HFF-Myc (cell line): ENCODE results near the gene RABGEF1.

Source experiments
- DNase-seq: peaks from one replicate; pipeline ENCODE4 v3.0.0-alpha.2; 2011; ENCODE audit warnings: low read depth; ENCODE audit errors: extremely low read depth
- H3K4me3 ChIP-seq: replicated peaks from 2 replicates; pipeline ENCODE4 v1.5.1; 2011; ENCODE audit warnings: low read depth, mild to moderate bottlenecking, control low read depth, low read length
- TF ChIP-seq, protein P1 (sequence below): IDR thresholded peaks from 2 replicates; pipeline ENCODE4 v1.5.1; 2012; ENCODE audit warnings: mild to moderate bottlenecking, low read depth, low read length, control low read depth; ENCODE audit errors: missing control alignments

Gene RABGEF1

DNA sequence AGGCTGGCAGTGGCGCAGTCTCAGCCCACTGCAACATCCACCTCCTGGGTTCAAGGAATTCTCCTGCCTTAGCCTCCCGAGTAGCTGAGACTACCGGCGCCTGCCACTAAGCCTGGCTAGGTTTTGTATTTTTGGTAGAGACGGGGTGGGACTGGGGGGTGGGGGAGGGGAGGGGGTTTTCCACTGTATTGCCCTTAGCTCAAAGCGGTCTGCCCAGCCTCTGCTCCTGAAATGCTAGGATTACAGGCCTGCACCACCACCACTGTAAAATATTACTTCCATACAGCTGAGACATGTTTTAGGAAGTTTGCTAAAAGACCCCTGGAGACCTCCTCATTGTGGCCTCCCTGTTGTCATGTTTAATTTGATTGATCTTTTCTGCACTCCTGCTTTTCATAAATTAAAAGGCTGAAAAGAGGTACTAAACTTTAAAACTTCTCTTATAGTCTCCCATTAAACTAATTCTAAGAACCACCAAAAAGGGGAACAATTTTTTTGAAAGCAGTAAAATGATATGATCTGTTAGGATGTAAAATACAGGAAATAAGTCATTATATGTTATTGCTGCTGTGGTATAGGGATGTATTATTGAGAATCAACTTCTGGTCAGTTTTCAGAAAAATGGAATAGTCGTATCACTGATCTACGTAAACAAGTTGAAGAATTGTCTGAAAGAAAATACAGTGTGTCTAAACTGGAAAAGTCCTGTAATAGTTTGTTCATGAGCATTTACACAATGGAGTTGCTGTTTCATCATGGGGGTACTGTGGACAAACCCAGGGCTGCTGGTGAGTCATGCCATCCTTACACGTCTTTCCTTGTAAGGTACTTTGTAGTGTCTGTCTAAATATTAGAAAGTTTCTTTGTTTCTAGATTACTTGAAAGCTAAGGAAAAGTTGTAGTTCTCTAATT lies 107.6 kb downstream of the RABGEF1 start:
- no peak overlapping the region for H3K4me3 ChIP-seq
- DNase-seq: no peak
- TF ChIP-seq, protein P1, sequence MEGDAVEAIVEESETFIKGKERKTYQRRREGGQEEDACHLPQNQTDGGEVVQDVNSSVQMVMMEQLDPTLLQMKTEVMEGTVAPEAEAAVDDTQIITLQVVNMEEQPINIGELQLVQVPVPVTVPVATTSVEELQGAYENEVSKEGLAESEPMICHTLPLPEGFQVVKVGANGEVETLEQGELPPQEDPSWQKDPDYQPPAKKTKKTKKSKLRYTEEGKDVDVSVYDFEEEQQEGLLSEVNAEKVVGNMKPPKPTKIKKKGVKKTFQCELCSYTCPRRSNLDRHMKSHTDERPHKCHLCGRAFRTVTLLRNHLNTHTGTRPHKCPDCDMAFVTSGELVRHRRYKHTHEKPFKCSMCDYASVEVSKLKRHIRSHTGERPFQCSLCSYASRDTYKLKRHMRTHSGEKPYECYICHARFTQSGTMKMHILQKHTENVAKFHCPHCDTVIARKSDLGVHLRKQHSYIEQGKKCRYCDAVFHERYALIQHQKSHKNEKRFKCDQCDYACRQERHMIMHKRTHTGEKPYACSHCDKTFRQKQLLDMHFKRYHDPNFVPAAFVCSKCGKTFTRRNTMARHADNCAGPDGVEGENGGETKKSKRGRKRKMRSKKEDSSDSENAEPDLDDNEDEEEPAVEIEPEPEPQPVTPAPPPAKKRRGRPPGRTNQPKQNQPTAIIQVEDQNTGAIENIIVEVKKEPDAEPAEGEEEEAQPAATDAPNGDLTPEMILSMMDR: no peak

DNA sequence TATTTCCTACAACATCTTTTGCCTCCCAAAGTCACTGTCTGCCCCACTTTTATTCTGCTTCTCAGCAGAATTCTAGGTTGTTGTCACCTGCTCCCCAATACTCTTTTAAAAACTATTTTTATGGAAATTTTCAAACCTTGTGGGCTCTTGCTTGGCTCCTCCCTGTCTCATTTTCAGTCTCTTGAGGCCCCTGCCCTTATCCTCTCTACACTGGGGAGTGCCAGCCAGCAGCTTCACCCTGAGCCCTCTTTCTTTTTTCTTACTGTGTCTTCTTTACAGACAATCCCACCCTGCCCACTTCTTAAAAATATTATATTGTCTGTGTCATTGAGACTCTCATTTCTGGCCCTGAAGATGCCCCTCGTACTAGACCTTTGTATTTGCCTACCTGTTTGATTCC lies 118.8 kb downstream of the RABGEF1 start:
- H3K4me3 ChIP-seq: no peak overlapping the region
- TF ChIP-seq, protein P1: no peak
- DNase-seq: no peak

DNA sequence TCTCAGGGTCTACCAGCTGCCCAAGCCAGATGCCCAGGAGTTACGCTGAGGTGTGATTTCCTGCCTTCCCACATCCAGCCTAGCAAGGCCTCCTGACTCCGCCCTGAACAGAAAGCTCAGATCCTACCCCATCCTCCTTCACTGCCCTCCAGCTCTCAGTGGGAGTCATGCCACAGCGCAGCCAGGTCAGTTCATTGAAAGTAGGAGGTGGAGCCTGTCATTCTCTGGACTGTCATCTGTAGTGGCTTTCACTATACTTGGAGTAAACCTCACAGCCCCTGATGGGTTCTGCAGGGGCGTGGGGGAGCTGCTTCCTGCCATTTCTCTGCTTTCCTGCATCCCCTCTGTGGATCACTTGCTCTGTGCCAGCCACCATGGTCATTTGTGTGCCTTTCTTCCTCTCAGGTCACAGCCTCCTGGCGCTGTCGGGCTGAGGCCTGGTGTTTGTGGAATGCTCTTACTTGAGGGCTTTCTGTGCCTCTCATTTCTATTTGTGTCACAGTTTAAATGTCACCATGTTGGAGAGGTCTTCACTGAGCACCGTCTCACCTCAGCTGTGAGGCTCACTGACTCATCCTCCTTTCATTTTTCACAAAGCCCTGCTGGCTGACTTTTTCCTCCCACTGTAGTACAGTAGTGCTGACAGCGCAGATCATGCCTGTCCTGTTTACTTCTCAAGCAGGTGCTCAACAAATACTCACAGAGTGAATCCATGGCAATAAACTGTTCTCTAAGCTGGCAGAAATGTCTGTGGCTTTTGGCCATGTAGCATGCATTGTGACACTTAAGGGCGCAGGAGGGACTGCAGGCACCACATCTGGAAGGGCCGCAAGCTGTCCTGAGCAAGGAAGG lies 119.5 kb downstream of the RABGEF1 start:
- TF ChIP-seq, protein P1: no peak
- no peak overlapping the region for H3K4me3 ChIP-seq
- DNase-seq: no peak

DNA sequence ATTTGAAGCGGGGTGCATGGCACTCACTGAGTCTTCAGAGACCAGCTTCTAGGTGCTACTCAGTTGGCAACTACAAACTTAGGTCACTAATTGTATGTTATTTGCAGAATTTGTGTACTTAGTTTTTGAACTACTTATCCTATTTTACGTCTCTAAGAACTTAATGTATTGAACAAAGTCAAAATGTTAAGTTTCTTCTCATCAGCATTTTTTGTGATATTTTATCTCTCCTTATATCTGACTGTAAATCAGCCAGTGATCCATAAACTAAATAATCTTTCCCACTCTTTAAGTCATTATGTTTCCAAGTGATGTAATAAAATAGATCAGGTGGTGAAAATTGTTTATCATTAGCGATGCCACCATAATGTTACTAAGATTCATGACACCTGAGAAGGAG lies 120.2 kb downstream of the RABGEF1 start:
- TF ChIP-seq, protein P1: no peak
- H3K4me3 ChIP-seq: no peak overlapping the region
- DNase-seq: no peak
